HG03354 (cell line): Measurements from ENCODE around the gene PODNL1.
"Not testable (repeated sequence)": the region's sequence is repeated elsewhere in the genome, so short reads cannot be mapped to it uniquely, and the experiment has no call there.

Experiments
- ATAC-seq: cut with Tn5 transposase; IDR thresholded peaks from one replicate; pipeline ENCODE4 v1.9.1; 2021; ENCODE audit warnings: mild to moderate bottlenecking; ENCODE audit not compliant: unreplicated experiment, poor library complexity, severe bottlenecking

Gene PODNL1

DNA sequence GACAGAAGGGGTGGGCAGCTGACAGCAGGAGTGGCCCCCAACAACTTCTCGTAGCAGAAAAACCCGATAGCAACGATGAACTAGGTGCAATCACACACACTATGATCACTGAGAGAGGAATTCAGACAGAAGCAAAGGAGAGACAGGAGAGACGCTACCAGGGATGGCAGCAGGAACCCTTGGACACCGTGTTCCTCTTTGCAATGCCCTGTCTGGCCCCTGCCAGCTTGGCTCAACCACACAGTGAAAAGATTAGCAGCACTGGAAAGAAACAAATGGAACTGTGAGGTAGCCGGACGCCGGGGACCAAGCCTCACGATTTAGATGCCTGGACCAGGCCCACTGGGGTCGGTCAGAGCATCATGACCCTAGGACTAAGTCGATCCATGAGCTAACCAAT, 37.7 kb upstream of the PODNL1 start:
- ATAC-seq, result no peak

DNA sequence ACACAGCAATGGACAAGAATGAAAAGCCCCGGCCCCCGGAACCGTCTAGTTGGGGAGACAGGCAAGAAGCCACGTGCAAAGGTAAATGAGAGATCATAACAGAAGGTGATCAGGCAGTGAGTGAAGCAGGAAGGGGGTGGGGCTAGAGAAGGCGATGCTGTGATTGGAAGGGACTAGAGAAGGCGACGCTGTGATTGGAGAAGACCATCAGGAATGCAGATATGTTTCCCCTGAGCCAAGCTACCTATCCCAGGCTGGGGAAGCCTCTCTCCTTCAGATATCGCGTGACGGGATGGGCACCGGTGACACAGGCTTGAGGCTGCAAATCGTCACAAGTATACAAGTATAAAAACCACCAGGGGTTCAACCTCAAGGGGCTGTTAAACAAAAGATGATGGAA, 35.9 kb upstream of the PODNL1 start:
- ATAC-seq, result no peak

DNA sequence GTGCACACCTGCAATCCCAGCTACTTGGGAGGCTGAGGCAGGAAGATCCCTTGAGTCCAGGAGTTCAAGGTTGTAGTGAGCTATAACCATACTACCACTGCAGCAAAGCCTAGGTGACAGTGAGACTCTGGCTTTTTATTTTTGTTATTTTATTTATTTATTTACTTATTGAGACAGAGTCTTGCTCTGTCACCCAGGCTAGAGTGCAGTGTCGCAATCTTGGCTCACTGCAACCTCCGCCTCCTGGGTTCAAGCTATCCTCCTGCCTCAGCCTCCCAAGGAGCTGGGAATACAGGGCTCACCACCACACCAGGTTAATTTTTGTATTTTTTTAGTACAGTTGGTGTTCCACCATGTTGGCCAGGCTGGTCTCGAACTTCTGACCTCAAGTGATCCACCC, 35.3 kb upstream of the PODNL1 start:
- ATAC-seq, result not testable (repeated sequence)

DNA sequence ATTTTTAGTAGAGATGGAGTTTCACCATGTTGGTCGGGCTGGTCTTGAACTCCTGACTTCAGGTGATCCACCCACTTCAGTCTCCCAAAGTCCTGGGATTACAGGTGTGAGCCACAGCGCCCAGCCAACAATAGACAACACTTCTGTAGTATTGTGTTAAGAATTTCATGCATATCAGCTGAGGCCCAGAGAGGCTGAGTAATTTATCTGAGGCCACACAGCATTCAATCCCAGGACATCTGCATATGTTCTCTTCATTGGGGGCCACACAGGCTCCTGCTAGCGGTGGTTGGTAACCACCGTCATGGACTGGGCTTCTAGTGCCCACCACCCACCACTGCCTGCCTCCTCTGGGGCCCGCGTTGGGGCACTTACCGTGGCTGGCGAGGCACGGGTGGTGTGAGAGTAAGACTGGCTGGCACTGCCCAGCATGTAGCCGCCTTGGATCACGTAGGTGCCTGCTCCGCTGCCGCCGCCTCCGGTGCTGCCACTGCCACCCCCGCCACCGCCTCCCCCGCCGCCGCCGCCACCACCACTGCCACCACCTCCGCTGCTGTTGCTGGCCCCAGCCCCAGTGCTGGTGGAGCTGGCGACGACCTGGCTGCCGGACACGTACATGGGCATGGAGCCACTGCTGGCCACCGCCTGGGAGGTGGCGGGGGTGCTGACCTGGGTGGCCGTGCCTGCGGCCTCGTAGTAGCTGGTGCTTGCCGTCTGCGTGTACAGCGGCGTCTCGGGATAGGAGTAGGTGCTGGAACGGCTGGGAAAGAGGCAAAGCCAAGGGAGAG, 34.3 kb upstream of the PODNL1 start:
- ATAC-seq, result no peak

DNA sequence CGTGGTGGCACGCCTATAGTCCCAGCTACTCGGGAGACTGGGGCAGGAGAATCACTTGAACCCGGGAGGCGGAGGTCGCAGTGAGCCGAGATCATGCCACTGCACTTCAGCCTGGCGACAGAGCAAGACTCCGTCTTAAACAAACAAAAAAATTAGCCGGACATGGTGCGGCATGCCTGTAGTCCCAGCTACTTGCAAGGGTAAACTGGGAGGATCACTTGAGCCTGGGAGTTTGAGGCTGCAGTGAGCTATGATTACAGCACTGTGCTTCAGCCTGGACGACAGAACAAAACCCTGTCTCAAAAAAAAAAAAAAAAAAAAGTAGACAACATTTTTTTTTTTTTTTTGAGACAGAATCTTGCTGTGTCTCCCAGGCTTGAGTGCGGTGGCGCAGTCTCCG, 33.7 kb upstream of the PODNL1 start:
- not testable (repeated sequence) for ATAC-seq

DNA sequence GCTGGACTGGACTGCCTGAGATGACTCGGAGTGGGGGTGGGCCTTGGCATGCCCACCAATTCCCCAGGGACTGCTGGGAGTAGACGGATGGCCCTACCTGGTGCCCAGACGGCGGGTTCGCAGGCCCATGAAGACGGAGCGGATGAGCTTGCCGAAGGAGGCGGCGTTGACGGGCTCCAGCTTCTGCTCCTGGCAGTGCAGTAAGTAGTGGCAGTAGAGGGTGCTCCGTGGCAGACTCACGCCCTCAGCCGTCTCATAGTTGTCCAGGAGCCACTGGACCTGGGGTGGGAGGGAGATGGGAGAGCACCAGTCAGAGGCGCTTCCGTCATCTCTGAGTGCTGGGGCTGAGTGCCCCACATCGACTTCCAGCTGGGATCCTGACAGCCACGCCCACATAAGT, 31.7 kb upstream of the PODNL1 start:
- ATAC-seq, result no peak

DNA sequence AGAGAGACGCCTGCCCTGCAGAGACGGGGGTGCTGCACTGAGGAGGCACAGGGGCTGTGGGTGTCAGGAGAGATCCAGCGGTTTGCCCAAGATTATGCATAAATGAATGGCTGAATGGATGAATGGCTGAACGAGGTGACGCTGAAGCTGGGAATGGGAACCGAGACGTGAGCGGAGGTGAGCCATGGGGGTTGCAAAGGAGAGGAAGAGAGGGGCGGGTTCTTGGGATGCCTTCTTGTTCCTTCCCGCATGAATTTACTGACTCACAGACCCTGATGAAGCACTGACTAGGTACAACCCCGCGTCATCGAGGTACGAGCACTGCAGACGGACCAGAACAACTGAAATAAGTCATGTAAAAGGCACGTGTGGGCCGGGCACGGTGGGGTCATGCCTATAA, 30.8 kb upstream of the PODNL1 start:
- ATAC-seq, result no peak

DNA sequence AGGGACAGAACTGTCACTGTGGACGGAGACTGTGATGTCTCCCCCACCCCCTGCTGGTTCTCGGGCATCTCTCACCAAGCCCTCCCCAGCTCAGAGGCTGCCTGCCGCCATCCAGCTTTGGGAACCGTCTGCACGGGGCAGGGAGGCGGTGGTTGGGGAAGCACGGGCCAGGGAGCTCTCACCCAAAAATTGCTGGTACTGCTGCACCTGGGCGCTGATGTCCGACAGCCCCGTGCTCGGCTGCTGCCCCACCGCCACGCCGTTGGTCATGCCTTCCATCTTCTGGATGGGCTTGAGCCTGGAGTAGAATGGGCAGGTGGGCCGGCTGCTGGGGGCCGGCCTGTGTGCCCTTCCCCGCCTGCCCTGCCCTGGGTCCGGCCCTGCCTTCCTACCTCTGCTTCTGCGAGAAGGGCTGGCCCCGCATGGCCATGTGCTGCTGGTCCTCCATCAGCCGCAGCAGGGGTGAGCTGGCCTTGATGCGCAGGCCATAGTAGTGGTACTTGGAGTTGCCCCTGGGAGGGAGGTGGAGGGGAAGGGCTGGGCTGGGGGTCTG, 30.2 kb upstream of the PODNL1 start:
- ATAC-seq, result no peak

DNA sequence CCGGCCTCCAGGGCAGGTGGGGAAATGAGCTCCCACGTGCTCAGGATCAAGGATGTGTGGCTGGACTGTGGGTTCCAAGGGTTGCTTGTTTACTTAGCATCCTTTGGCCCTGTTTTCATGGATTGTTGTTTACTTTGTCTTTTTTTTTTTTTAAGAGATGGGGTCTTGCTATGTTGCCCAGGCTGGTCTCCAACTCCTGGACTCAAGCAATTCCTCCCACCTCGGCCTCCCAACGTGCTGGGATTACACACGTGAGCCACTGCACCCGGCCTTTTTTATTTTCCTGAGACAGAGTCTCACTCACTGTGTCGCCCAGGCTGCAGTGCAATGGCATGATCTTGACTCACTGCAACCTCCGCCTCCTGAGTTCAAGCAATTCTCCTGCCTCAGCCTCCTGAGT, 29.0 kb upstream of the PODNL1 start:
- ATAC-seq, result not testable (repeated sequence)

DNA sequence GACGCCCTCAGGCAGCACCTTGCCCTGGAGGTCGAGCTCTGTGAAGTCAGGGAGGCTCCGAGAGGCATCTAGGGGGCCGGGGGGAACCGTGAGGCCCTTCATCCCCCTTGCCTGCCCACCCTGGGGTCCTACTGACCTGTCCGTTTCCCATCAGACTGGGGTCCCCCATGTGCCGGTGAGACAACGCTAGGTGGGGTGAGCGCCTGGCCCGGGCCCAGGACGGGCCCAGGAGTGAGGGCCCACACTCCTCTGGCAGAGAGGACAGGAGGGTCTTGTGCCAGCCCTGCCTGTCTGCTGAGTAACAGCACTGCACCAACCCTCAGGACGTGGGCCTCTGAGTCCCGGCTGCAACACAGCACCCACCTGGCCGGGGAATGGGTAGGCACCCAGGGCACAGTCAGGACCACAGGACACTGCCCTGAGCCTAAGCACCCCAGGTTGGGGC, 28.5 kb upstream of the PODNL1 start:
- no peak for ATAC-seq

DNA sequence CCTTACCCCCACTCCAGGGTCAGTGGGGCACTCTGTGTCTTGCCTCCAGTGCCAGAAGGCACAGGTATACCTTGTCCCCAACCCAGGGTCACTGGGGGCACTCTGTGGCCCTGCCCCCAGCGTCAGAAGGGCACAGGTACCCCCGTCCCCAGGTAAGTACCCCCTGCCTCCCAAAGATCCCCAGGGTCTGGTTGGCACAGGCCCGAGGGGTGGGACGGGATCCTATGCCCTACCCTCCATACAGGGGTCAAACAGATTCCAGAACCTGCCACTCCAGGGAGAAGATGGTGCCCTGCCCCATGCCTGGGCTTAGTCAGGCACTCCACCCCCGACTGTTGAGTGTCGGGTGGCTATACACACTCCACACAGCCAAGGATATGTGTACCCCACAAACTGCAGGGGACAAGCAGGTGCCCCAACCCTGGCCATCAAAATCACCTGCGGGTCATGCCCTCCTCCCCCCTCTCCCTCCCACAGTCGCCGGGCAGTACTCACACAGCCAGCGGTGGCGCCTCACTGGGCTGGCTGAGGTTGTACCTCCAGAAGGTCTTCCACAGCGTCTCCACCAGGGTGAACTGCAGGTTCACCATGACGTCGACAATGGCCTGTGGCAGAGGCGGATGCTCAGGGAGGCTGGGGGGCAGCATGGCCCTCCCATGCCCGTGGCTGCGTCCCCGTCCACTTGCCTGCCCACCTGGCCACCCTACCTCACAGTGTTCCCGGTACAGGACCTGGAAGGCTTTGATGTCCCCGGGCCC, 27.9 kb upstream of the PODNL1 start:
- ATAC-seq, result no peak

DNA sequence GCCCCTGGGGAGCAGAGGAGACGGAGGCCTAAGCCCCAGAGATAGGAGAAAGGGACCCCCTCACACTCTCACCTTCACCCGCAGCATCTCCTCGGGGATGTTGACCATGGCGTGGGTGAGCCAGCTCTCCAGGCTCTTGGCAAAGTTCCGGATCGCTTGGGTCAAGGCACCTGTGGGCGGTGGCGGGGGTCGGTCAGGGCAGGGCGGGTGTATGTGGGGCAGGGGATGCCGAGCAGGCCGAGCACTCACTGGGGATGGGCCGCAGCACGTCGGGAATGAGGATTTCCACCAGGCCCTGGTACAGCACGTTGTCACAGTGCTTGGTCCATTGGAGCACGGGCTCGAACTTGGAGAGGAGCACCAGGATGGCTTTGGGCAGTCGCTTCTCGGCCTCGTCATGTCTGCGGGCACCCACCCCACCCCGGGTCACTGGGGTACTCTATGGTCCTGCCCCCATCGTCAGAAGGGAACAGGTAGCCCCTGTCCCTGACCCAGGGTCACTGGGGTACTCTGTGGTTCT, 27.2 kb upstream of the PODNL1 start:
- no peak for ATAC-seq

DNA sequence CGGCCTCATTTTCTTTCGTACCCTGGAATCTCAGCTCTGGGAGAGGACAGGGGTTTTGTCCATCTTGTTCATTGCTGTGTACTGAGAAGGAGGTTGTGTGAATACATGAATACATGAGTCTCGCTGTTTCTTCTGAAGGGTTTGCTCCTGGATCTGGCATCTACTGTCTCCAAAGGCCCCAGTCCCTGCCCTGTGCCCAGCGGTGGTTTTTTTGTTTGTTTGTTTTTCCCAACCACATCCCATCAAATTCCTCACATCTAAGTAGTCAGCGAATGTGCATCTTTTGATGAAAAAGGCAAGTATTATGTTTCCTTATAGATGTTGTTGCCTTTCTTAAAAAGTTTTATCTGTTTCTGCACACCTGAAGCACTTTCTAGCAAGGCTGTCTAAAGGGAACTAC, 26.6 kb upstream of the PODNL1 start:
- no peak for ATAC-seq

DNA sequence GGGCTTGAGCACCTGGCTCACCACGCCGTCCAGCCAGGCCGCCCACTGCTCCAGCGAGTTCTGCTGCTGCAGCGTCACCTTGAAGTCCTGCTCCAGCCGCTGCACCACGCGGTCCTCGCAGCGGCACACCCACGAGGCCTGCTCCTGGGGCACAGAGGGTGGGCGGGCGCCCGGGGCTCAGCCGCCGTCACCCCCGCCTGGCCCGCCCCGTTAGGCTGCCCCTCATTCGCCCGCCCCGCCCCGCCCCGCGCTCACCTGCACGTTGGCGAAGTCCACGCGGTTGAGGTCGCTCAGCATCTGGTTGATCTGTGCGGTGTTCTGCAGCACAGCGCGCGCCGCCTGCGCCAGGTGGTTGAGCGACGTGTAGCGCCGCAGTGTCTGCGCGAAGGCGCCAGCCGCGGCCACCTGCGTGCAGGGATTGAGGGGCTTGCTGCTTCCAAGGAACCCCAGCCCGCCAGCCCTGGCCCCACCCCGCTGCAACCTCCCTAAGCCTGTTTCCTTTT, 25.4 kb upstream of the PODNL1 start:
- ATAC-seq, result no peak

DNA sequence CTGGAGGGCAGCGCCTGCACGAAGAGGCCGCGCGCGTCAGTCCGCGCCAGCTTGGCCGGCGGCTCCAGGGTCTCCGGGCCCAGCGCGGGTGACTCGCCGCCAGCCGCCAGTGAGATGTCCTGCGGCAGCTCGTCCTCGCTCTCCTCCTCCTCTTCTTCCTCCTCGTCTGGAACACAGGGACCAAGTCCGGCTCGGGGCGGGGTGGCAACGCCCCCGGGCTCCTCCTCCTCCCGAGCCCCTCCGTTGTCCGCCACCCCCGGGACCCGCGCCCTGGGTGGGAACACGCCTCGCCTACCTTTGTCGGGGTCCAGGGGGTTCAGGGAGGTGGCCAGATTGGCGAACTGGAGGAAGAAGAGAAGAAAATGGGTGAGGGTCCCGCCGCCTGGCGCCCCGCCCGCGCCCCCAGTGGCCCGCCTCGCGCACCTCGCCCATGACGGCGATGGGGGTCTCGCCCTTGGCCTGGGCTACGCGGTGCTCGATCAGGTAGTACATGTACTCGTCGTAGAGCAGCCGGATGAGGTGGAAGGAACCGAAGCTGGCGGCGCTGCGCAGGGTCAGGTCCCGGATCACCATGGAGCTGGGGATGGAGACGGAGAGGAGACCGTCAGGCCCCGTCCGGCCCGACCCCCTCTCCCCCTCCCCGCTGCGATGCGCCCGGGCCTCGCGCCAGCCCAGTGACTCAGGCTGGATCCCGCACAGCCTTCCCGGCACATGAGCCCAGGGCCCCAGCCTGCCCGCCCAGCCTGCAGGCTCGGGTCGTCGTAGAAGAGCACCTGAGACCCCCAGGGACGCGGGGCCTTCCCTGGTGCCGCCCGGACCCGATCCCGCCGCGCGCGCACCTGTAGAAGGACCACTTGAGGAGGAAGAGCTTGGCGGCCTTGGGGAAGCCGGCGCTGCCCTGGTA, 24.7 kb upstream of the PODNL1 start:
- ATAC-seq, result no peak

DNA sequence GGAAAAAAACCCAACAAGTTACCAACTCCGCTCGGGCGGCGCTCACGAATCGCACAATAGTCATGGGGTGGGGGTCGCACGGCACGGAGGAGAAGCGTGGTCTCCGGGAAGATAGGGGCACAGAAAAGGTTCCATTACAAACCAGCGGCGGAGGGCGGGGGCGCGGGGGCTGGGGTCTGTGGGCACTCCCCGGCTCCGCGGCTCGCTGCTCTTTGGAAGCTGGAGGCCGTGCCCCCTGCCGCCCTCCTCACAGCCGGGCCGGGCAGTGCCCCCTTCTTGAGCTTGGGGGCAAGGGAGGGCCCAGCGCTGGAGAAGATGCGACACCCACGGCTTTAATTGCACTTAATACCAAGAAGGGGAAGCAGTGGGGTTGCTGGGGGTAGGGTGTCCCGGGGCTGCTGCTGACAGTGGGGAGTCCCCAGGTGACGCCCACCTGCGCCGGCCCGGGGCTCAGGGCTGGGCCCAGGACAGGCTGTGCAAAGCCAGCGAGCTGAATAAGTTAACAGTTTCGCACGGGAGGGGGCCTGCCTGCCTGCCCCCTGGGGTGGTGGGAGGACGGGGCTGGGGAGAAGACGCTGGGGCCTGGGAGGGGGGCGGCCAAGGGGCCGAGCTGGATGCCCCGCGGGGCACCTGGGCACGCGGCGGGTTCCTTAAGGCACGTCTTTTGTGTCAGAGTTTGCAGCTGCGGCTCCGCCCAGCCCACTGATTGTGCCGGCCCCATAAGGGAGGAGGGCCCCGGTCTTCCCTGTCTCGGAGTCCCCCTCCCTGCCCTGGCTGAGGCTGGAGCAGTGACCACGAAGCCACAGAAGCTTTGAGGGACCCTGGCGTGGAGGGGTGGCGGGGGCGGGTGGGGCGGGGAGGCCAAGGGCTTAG, 23.8 kb upstream of the PODNL1 start:
- ATAC-seq, result no peak

DNA sequence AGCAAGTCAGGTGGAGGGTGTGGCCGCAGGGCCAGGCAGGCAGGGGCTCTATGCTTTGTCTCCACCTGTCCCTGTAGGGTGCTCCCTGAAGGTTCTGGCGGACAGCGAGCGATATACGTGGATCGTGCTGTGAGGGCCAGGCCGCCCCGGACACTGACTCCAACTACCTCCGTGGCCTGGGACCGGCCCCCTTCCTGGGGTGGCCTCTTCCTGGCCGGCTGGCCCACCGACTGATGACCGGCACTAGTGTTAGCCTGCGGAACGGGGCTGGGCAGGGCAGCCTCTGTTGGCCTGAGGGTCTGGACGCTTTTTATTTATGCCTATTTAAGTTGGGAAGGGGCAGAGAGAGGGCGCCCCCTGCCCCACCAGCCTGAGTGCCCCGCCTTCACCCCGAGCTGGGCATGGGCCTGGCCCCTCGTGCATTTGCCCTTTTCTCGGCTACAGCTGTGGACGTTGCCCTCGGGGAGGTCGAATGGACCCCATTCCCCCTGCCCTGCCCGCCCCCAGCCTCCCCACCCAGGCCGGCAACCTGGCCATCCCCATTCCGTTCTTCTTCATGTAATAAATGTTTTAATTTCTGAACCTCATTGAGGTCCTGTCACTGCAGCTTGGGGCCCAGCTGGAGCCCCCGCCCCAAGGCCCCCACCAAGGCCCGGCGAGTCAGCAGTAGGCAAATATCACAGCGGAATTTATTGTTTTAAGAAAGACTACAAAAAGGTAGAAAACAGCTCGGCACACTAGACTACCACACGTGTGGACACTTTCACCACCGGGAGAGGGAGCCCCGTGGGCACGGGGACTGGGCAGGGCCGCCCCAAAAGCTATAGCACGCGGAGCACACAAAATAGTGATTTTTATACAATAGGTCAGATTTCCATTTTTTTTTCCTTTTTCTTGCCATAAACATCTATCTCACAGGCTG, 22.9 kb upstream of the PODNL1 start:
- no peak for ATAC-seq
